Immature natural killer cell (primary cell): ENCODE measurements around the gene TRMU. TPM values are rescaled to one million over a fixed set of nuclear protein-coding genes. Genes with fewer than 3 reads are reported as not detected.
A peak's percentile ranks its signal among the peaks of the same experiment; 100 is the strongest.
"Not testable (repeated sequence)": the region's sequence is repeated elsewhere in the genome, so short reads cannot be mapped to it uniquely, and the experiment has no call there.

ENCODE experiments used
- DNase-seq, 3 donors: peaks; one replicate each; pipeline ENCODE4 v3.0.0; 2022; ENCODE audit warnings: mixed read lengths in 1 of 3
- H3K27ac Mint-ChIP-seq, 6 donors: one replicate each; pipeline ENCODE4 v1.8.0; 2020; ENCODE audit warnings: mixed read lengths in 6 of 6, mild to moderate bottlenecking in 5 of 6, inconsistent platforms in 4 of 6, moderate library complexity in 3 of 6
- H3K27me3 Mint-ChIP-seq, 3 donors: one replicate each; pipeline ENCODE4 v1.8.0; 2020 to 2021; ENCODE audit warnings: low read depth in 3 of 3, mild to moderate bottlenecking in 3 of 3, mixed read lengths in 3 of 3, moderate library complexity in 3 of 3, inconsistent platforms in 1 of 3
- H3K36me3 Mint-ChIP-seq, 3 donors: one replicate each; pipeline ENCODE4 v1.8.0; 2020; ENCODE audit warnings: mixed read lengths in 3 of 3, inconsistent platforms in 2 of 3, mild to moderate bottlenecking in 2 of 3
- H3K4me1 Mint-ChIP-seq, 2 donors: one replicate each; pipeline ENCODE4 v1.8.0; 2020; ENCODE audit warnings: inconsistent platforms in 2 of 2, mild to moderate bottlenecking in 2 of 2, mixed read lengths in 2 of 2, moderate library complexity in 1 of 2
- H3K4me3 Mint-ChIP-seq, 5 donors: one replicate each; pipeline ENCODE4 v1.8.0; 2020; ENCODE audit warnings: mild to moderate bottlenecking in 5 of 5, mixed read lengths in 5 of 5, inconsistent platforms in 3 of 5, moderate library complexity in 3 of 5
- H3K9me3 Mint-ChIP-seq, 6 donors: one replicate each; pipeline ENCODE4 v1.8.0; 2020; ENCODE audit warnings: mild to moderate bottlenecking in 6 of 6, mixed read lengths in 6 of 6, inconsistent platforms in 4 of 6, moderate library complexity in 3 of 6
- polyA plus RNA-seq, 3 donors: library from polyadenylated mRNA; unstranded; fragments of 300-500 nt; fragmentation: Illumina TruSeq; gene quantifications; one replicate each; pipeline ENCODE4 v1.2.3, GENCODE V29; 2021

The TRMU gene
- polyA plus RNA-seq, 3 donors from 2014 or later = 12.3 to 18.5 (median 16.8) TPM

DNA sequence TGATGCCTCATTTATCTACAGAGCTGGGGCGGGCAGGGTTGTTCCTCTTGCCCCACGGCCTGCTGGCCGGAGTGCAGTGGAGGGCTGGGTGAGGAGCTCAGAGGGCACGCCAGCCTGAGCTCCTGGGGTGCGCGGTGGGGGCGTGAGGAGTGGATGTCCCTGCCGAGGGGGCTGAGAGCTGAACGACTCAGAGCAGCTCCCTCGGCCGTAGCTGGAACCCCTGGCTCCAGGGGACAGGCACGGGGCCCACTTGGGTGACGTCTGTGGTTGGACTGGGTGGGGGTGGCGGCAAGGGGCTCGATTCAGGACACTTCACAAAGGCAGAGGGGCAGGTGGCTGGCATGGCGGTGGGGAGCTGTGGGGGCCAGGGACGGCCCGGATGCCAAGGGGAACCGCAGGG lies 62.4 kb downstream of the TRMU start:
- no peak overlapping the region for H3K27ac Mint-ChIP-seq
- DNase-seq = no peak
- peaks cover 19 to 24% of the 10 kb centered on the region in 2 donors for H3K4me1 Mint-ChIP-seq
- H3K36me3 Mint-ChIP-seq = peaks cover 0 to 5% (median 0%) of the 10 kb centered on the region in 3 donors
- H3K9me3 Mint-ChIP-seq = peaks cover 0 to 2% (median 0%) of the 10 kb centered on the region in 6 donors
- H3K27me3 Mint-ChIP-seq = peaks cover 9 to 18% (median 11%) of the 10 kb centered on the region in 3 donors
- H3K4me3 Mint-ChIP-seq = no peak overlapping the region

DNA sequence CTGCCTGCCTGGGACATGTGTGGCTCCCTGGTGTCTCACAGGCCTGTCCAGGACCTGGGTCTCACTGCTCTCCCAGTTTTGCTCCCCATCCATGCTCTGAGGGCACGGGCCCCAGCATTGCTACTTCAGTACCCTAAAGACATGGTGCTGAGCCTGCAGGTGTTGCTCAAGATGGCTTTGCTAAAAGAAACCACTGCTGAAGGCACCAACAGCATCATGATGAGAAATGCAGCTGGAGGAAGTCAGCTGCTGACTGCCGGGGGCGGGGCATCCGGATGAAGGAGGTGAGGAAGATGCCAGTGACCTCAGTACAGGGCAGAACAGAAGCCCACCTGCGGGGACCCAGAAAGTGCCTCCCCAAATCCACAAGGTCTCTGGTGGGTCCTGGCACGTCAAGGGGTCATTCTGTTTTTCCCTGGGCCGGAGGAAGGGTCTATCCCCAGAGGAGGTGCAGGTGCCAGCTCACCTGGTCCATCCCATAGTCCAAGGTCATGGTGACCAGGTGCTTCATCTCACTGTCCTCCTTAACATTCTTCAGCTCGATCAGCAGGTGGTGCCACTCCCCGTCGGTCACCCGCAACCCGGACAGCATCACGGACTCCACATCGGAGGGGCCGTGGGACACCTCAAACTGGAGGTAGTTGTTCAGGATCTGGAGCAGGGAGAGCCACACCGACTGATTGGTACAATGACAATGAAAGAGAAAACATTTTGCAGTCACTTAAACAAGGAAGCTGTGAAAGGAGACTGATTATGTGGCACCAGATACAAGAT lies 63.9 kb downstream of the TRMU start:
- Mint-ChIP-seq H3K9me3 (peaks cover 0 to 2% (median 0%) of the 10 kb centered on the region in 6 donors), H3K27ac (no peak overlapping the region), H3K4me1 (peaks cover 32 to 34% of the 10 kb centered on the region in 2 donors), H3K27me3 (peaks cover 14 to 25% (median 20%) of the 10 kb centered on the region in 3 donors), H3K36me3 (no peaks in the 10 kb centered on the region), H3K4me3 (no peak overlapping the region)
- peak in 1 of 3 donors; percentile 18 for DNase-seq

DNA sequence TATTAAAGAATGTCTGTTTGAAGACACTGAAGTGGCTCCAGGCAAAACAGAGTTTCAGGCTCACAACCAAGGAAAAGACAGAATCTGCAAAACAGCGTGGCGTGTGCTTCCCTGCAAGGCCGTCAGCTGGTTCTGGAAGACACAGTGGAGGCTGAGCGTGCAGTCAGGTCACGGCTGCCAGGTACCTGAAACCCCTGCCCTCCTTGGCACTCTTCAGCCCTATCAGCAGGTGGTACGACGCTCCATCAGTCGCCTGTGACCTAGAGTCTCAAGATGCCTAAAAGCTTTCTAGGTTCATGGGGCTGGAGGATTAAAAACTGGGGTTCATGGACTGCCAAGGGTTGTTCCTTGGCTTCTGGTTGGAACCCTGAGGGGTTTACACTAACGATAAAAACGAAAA lies 65.9 kb downstream of the TRMU start:
- H3K27me3 Mint-ChIP-seq = peaks cover 14 to 22% (median 20%) of the 10 kb centered on the region in 3 donors
- peaks cover 0 to 2% (median 0%) of the 10 kb centered on the region in 6 donors for H3K9me3 Mint-ChIP-seq
- no peak overlapping the region for H3K27ac Mint-ChIP-seq
- DNase-seq = no peak
- peak overlapping the region in 2 of 5 donors; percentile 17 to 18 for H3K4me3 Mint-ChIP-seq
- no peaks in the 10 kb centered on the region for H3K36me3 Mint-ChIP-seq
- H3K4me1 Mint-ChIP-seq = peaks cover 36 to 39% of the 10 kb centered on the region in 2 donors

DNA sequence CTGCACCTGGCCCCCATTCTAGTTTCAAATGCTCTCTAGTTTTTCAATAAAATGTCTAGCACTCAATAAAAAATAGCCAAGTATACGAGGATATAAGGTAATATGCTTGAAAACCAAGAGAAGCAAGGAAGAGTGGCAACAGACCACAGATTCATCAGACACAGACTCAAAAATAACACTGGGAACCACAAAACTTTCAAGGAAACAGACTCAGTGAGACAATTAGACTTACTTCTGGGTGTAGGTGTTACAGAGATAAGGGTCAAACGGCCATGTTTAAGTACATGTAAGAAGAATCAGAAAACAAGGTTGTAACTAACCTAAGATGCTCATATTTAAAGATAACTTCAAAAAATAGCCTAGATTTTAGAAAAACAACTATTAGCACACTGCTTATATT lies 67.0 kb downstream of the TRMU start:
- DNase-seq = peak; percentile 59 to 68 (median 63)
- peaks cover 0 to 2% (median 0%) of the 10 kb centered on the region in 6 donors for H3K9me3 Mint-ChIP-seq
- H3K4me1 Mint-ChIP-seq = peaks cover 36 to 39% of the 10 kb centered on the region in 2 donors
- H3K36me3 Mint-ChIP-seq = no peaks in the 10 kb centered on the region
- H3K4me3 Mint-ChIP-seq = peak overlapping the region; percentile 47 to 77 (median 67)
- H3K27ac Mint-ChIP-seq = peak overlapping the region; percentile 48 to 77 (median 71)
- peaks cover 14 to 27% (median 17%) of the 10 kb centered on the region in 3 donors for H3K27me3 Mint-ChIP-seq

DNA sequence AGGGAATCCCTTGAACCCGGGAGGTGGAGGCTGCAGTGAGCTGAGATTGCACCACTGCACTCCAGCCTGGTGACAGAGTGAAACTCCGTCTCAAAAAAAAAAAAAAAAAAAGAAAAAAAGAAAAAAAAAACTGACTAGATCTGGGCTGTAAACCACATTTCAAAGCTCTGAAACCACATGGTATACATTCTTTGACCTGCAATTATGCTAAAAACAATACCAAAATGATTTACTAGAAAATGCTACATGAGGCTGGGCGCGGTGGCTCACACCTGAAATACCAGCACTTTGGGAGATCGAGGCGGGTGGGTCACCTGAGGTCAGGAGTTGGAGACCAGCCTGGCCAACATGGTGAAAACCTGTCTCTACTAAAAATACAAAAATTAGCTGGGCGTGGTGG lies 68.4 kb downstream of the TRMU start:
- not testable (repeated sequence) for H3K36me3 Mint-ChIP-seq, H3K9me3 Mint-ChIP-seq
- H3K27ac Mint-ChIP-seq = peak overlapping the region in 5 of 6 donors; percentile 57 to 86 (median 66)
- H3K4me1 Mint-ChIP-seq = peaks cover 36 to 39% of the 10 kb centered on the region in 2 donors
- DNase-seq = peak; percentile 58 to 71 (median 70)
- H3K27me3 Mint-ChIP-seq = peaks cover 14 to 26% (median 15%) of the 10 kb centered on the region in 3 donors
- H3K4me3 Mint-ChIP-seq = peak overlapping the region; percentile 63 to 76 (median 67)

DNA sequence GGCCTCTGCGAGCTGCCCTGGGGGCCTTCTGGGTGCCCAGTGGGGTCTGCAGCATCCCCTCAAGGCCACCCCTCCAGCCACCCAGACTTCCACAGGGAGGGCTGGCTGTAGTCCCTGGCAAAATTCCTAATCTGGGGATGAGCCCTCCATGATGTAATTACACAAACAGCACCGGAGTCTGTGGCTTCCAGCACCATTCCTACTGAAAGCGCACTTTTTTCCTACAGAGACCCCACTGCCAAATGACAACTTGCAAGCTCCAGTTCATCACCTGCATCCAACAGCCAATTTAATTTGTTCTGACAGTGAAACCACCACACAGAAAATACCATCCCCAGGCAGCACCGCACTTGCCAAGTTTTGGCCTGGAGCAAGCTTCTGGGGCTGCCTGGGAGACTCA lies 70.4 kb downstream of the TRMU start:
- peaks cover 35 to 36% of the 10 kb centered on the region in 2 donors for H3K4me1 Mint-ChIP-seq
- no peaks in the 10 kb centered on the region for H3K36me3 Mint-ChIP-seq
- no peaks in the 10 kb centered on the region for H3K9me3 Mint-ChIP-seq
- H3K27me3 Mint-ChIP-seq = peaks cover 15 to 30% (median 16%) of the 10 kb centered on the region in 3 donors
- no peak overlapping the region for H3K4me3 Mint-ChIP-seq
- no peak for DNase-seq
- H3K27ac Mint-ChIP-seq = no peak overlapping the region

DNA sequence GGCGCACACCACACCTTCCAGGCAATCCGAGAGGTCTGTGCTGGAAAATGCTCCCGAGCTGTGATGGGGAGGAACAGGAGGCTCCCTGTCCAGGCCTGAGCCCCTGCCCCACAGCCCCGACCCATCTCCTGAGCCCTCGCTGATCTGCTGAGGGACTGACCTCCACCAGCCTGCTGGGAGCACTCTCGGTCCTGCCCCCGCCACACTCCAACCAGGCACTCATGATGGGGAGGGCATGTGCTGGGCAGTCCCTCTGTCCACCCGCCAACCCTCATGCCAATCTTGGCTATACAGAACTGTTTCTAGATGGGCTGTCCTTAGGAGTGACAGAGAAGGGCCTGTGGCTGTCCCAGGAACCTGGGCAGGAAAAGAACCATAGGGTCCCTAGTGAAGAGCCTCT lies 70.8 kb downstream of the TRMU start:
- no peaks in the 10 kb centered on the region for H3K36me3 Mint-ChIP-seq
- peaks cover 31 to 35% of the 10 kb centered on the region in 2 donors for H3K4me1 Mint-ChIP-seq
- no peaks in the 10 kb centered on the region for H3K9me3 Mint-ChIP-seq
- H3K4me3 Mint-ChIP-seq = no peak overlapping the region
- H3K27me3 Mint-ChIP-seq = peaks cover 15 to 28% (median 16%) of the 10 kb centered on the region in 3 donors
- no peak for DNase-seq
- H3K27ac Mint-ChIP-seq = no peak overlapping the region

DNA sequence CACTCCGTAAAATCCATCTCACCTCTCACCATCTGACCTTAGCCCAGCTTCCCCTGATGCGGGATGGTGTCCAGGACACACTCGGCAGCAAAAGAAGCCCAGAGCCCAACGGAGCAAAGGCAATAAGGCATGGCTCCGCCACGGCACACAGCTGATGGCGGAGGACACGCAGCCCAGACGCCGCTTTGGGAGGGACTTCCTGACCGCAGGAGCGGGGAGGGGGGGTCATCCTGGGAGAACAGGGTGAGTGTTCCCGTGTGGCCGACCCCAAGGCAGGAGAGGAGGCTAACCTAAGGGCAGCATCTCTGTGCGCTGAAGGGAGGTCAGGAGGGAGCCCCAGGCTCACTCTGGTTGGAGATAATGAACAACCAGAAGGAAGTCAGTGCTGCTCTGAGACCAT lies 71.3 kb downstream of the TRMU start:
- Mint-ChIP-seq H3K9me3 (no peaks in the 10 kb centered on the region), H3K4me3 (no peak overlapping the region), H3K36me3 (no peaks in the 10 kb centered on the region), H3K27ac (no peak overlapping the region), H3K27me3 (peaks cover 15 to 25% (median 20%) of the 10 kb centered on the region in 3 donors), H3K4me1 (peaks cover 27 to 33% of the 10 kb centered on the region in 2 donors)
- no peak for DNase-seq

Other genes with a start within 250 kb of the TRMU start
- 1 to 10 TPM; 3.4 to 8.0 (median 6.1) TPM for gene PPARA, start 185.2 kb upstream of the TRMU start, polyA plus RNA-seq
- gene CDPF1, start 85.4 kb upstream of the TRMU start, polyA plus RNA-seq = 10 to 100 TPM; 23.2 to 32.8 (median 23.7) TPM
- under 1 TPM in 2 of 3 donors, not detected in 1; 0.20 to 0.59 TPM for gene PKDREJ, start 72.4 kb upstream of the TRMU start, polyA plus RNA-seq
- gene TTC38, start 67.7 kb upstream of the TRMU start, polyA plus RNA-seq = 100 to 1,000 TPM; 190 to 290 (median 205) TPM
- gene GTSE1, start 38.8 kb upstream of the TRMU start, polyA plus RNA-seq = under 1 TPM in 2 of 3 donors, not detected in 1; 0.50 to 0.71 TPM
- gene CELSR1, start 201.9 kb downstream of the TRMU start, polyA plus RNA-seq = 1 to 10 TPM in 2 of 3 donors, under 1 TPM in 1; 0.24 to 1.6 (median 1.2) TPM